PFSK-1 (cell line): ENCODE results near the gene NRG3.

Experiments
- FOXP2 ChIP-seq: optimal IDR thresholded peaks from 2 replicates; pipeline ENCODE3; 2011; ENCODE audit warnings: borderline replicate concordance, control low read depth, inconsistent platforms; ENCODE audit not compliant: insufficient read depth; ENCODE audit errors: extremely low read length, extremely low read depth
- POLR2AphosphoS5 ChIP-seq: IDR thresholded peaks from 2 replicates; pipeline ENCODE4 v1.6.1; 2012; ENCODE audit warnings: low read depth, mild to moderate bottlenecking, control low read depth, low read length, moderate library complexity
- SIN3A ChIP-seq: IDR thresholded peaks from 2 replicates; pipeline ENCODE4 v1.6.1; 2012; ENCODE audit warnings: mild to moderate bottlenecking, low read length, moderate library complexity, borderline replicate concordance; ENCODE audit not compliant: insufficient read depth
- TAF1 ChIP-seq: IDR thresholded peaks from 2 replicates; pipeline ENCODE4 v1.6.1; 2012; ENCODE audit warnings: low read length, control low read depth, borderline replicate concordance; ENCODE audit not compliant: insufficient read depth
- TF ChIP-seq, protein P1 (sequence below), 2 experiments: IDR thresholded peaks; 2 replicates each; pipeline versions ENCODE4 v1.6.1 to v1.8.0; 2011 to 2012; ENCODE audit warnings: low read depth in 2 of 2, low read length in 2 of 2, control low read depth in 1 of 2, inconsistent platforms in 1 of 2, mild to moderate bottlenecking in 1 of 2, moderate library complexity in 1 of 2; ENCODE audit not compliant: insufficient read depth in 1 of 2

DNA sequence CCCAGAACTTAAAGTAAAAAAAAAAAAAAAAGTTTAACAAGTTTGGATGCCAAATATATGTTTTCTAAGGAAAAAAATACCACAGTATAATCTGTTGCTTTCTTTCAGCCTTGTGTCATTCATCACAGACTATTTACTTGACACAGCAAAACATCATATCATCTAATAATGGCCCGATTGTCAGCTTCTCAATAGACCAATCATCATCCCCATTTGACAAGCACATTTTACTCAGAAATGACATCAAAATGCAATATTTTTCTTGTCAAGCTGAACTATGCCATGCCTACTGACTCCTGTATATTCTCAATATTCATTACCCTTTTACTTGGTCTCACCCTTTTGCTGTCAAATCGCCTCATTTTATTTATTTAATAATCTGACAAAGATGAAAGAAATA, 249.7 kb downstream of the NRG3 start:
- TF ChIP-seq POLR2AphosphoS5 = no peak
- TF ChIP-seq, protein P1, sequence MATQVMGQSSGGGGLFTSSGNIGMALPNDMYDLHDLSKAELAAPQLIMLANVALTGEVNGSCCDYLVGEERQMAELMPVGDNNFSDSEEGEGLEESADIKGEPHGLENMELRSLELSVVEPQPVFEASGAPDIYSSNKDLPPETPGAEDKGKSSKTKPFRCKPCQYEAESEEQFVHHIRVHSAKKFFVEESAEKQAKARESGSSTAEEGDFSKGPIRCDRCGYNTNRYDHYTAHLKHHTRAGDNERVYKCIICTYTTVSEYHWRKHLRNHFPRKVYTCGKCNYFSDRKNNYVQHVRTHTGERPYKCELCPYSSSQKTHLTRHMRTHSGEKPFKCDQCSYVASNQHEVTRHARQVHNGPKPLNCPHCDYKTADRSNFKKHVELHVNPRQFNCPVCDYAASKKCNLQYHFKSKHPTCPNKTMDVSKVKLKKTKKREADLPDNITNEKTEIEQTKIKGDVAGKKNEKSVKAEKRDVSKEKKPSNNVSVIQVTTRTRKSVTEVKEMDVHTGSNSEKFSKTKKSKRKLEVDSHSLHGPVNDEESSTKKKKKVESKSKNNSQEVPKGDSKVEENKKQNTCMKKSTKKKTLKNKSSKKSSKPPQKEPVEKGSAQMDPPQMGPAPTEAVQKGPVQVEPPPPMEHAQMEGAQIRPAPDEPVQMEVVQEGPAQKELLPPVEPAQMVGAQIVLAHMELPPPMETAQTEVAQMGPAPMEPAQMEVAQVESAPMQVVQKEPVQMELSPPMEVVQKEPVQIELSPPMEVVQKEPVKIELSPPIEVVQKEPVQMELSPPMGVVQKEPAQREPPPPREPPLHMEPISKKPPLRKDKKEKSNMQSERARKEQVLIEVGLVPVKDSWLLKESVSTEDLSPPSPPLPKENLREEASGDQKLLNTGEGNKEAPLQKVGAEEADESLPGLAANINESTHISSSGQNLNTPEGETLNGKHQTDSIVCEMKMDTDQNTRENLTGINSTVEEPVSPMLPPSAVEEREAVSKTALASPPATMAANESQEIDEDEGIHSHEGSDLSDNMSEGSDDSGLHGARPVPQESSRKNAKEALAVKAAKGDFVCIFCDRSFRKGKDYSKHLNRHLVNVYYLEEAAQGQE (IDR thresholded peaks at IDR 0.05; ENCODE audit: insufficient read depth in 1 of 2, low read depth in 2 of 2, low read length in 2 of 2) = no peak
- no peak for TF ChIP-seq TAF1
- TF ChIP-seq FOXP2 = no peak
- no peak for TF ChIP-seq SIN3A
